AG04449 (cell line): ENCODE results near the gene NSFL1C.

Experiments used
- CTCF ChIA-PET: fragments of 350-600 bp; formaldehyde crosslinking; extraction: SDS; loops from one replicate; lab custom pipeline; 2021; ENCODE audit warnings: antibody characterized with exemption; lab: Yijun Ruan, JAX
- POLR2A ChIA-PET: fragments of 400-600, 350-600 bp; formaldehyde crosslinking; extraction: SDS; loops from one replicate; lab custom pipeline; 2020; ENCODE audit warnings: antibody characterized with exemption, inconsistent platforms; lab: Yijun Ruan, JAX
- DNase-seq: peaks from one replicate; pipeline ENCODE4 v3.0.0-alpha.2; 2010; ENCODE audit warnings: low read depth, low spot score
- H3K4me3 ChIP-seq: 2 replicates; pipeline ENCODE4 v1.5.1; 2011; ENCODE audit warnings: low read depth, mild to moderate bottlenecking, control low read depth, low read length
- CTCF ChIP-seq: IDR thresholded peaks from one replicate; pipeline ENCODE4 v1.5.1; 2011; ENCODE audit warnings: mild to moderate bottlenecking, moderate library complexity, low read length, control low read depth, inconsistent platforms; ENCODE audit not compliant: insufficient read depth; ENCODE audit errors: missing control alignments

Gene NSFL1C

GRCh38 chr20:1494436-1494835, 27.8 kb upstream of the NSFL1C start:
- no peak for DNase-seq
- CTCF ChIA-PET: interaction anchor here (0.8 to 1.0 kb wide), 3 partner anchors 9 to 282 kb away, joined by 3 to 5 read pairs (median 3); no protein-coding TSS in a partner anchor
- no peak overlapping the region for H3K4me3 ChIP-seq
- TF ChIP-seq CTCF: no peak
- POLR2A ChIA-PET: no interaction called here

GRCh38 chr20:1493536-1493935, 26.9 kb upstream of the NSFL1C start:
- TF ChIP-seq CTCF: no peak
- no peak overlapping the region for H3K4me3 ChIP-seq
- CTCF ChIA-PET: interaction anchor here (1.0 to 4.4 kb wide), 2 partner anchors 10 kb away, joined by 5 to 46 read pairs; no protein-coding TSS in a partner anchor
- no peak for DNase-seq
- POLR2A ChIA-PET: no interaction called here

GRCh38 chr20:1491860-1492642, 25.4 kb upstream of the NSFL1C start:
- no peak for DNase-seq
- TF ChIP-seq CTCF: no peak
- CTCF ChIA-PET: interaction anchor here (4.4 kb wide), 1 partner anchor 11 kb away, joined by 46 read pairs; no protein-coding TSS in a partner anchor
- no peak overlapping the region for H3K4me3 ChIP-seq
- POLR2A ChIA-PET: no interaction called here

GRCh38 chr20:1491281-1491840, 24.7 kb upstream of the NSFL1C start, which contains the start of gene SIRPB2:
Gene SIRPB2, minus strand, starts transcription at chr20:1491420. Its CDS starts 61 bp downstream, at chr20:1491359.
- no peak within 1 kb of the TSS for H3K4me3 ChIP-seq
- no peak for TF ChIP-seq CTCF
- ChIA-PET POLR2A (no interaction called here), CTCF (interaction anchor here (1.5 to 4.4 kb wide), 3 partner anchors 12 to 286 kb away, joined by 4 to 46 read pairs (median 5); no protein-coding TSS in a partner anchor)
- DNase-seq: no peak

GRCh38 chr20:1490643-1491195, 24.1 kb upstream of the NSFL1C start:
- no peak overlapping the region for H3K4me3 ChIP-seq
- no peak for DNase-seq
- ChIA-PET CTCF (interaction anchor here (1.0 to 4.4 kb wide), 6 partner anchors 10 to 287 kb away, joined by 3 to 46 read pairs (median 4); no protein-coding TSS in a partner anchor), POLR2A (no interaction called here)
- TF ChIP-seq CTCF: no peak

GRCh38 chr20:1489764-1490436, 23.3 kb upstream of the NSFL1C start:
- POLR2A ChIA-PET: no interaction called here
- TF ChIP-seq CTCF: no peak
- no peak overlapping the region for H3K4me3 ChIP-seq
- CTCF ChIA-PET: interaction anchor here (1.0 to 4.4 kb wide), 7 partner anchors 11 to 287 kb away, joined by 3 to 46 read pairs (median 4); no protein-coding TSS in a partner anchor
- DNase-seq: no peak
